Spinal cord (tissue), 10 donors: ENCODE results near the gene ELAVL2. TPM values are rescaled to one million over a fixed set of nuclear protein-coding genes. Genes with fewer than 3 reads are reported as not detected.
"Not testable (repeated sequence)": the region's sequence is repeated elsewhere in the genome, so short reads cannot be mapped to it uniquely, and the experiment has no call there.

Experiments
- DNase-seq, 6 donors: peaks; one replicate each; pipeline versions ENCODE4 v3.0.0 to v3.0.0-alpha.2; 2013 to 2015; ENCODE audit warnings: low spot score in 6 of 6, low read depth in 4 of 6
- H3K27ac ChIP-seq: one replicate; pipeline ENCODE4 v1.5.1; 2013; ENCODE audit warnings: low read depth, low read length, control low read depth
- H3K27me3 ChIP-seq: one replicate; pipeline ENCODE4 v1.6.1; 2013; ENCODE audit warnings: low read length; ENCODE audit not compliant: control insufficient read depth, insufficient read depth
- H3K36me3 ChIP-seq: one replicate; pipeline ENCODE4 v1.6.1; 2013; ENCODE audit warnings: low read length; ENCODE audit not compliant: control insufficient read depth, insufficient read depth
- H3K4me1 ChIP-seq: one replicate; pipeline ENCODE4 v1.6.1; 2013; ENCODE audit warnings: low read length; ENCODE audit not compliant: control insufficient read depth, insufficient read depth
- H3K4me3 ChIP-seq: one replicate; pipeline ENCODE4 v1.5.1; 2013; ENCODE audit warnings: low read depth, low read length, control low read depth
- H3K9me3 ChIP-seq: one replicate; pipeline ENCODE4 v1.6.1; 2013; ENCODE audit warnings: low read length; ENCODE audit not compliant: control insufficient read depth, insufficient read depth
- WGBS: methylation state at CpG from one replicate; pipeline ENCODE4 v1.1.5; 2013; ENCODE audit warnings: missing lambda C conversion rate; ENCODE audit not compliant: insufficient coverage; 5-methylcytosine and 5-hydroxymethylcytosine counted together
- polyA plus RNA-seq, 2 donors: library from polyadenylated mRNA; unstranded; fragments of 120-200 nt; gene quantifications; one replicate each; pipeline ENCODE4 v1.2.1, GENCODE V29; 2013; ENCODE audit not compliant: insufficient read length in 2 of 2
- total RNA-seq, 2 donors: library from RNA; depleted of rRNA in 1 of 2; stranded (reverse); fragments of 120-200 nt in 1 of 2; fragments of >200 nt in 1 of 2; gene quantifications; one replicate each; pipeline versions ENCODE4 v1.2.3 to v1.2.4, GENCODE V29; 2013 to 2014
- donor health status: healthy.

The ELAVL2 gene
- total and polyA plus RNA-seq, 4 donors: 35.8 to 188 (median 92.8) TPM

GRCh38 chr9:23733495-23734078 lies 92.5 kb downstream of the ELAVL2 start:
- WGBS: no CpG with 5 or more reads among the region's 2 CpGs
- Histone ChIP-seq H3K9me3 (no peaks in the 10 kb centered on the region), H3K36me3 (no peaks in the 10 kb centered on the region), H3K27me3 (no peaks in the 10 kb centered on the region), H3K4me3 (no peak overlapping the region), H3K27ac (no peak overlapping the region), H3K4me1 (no peaks in the 10 kb centered on the region)
- no peak for DNase-seq

DNA sequence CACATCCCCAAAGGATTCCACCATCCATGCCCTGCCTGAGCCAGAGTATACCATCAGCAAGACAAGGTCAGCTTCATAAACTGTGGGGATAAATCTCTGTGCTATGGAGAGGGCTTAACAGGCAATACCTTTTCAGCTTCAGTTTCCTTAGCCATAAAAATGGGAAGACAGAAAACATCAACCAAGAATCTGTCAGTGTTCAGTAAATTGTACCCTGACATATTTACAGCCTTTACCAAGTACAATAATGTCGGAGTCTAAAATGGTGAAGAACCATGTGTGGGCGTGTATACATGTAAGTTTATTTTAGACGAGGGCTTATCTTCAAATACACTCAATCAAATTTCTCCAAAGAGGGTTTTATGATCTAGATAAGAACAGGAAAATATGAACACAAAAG lies 94.7 kb downstream of the ELAVL2 start:
- Histone ChIP-seq H3K36me3 (no peaks in the 10 kb centered on the region), H3K4me1 (no peaks in the 10 kb centered on the region), H3K9me3 (no peaks in the 10 kb centered on the region), H3K27ac (no peak overlapping the region), H3K4me3 (no peak overlapping the region), H3K27me3 (no peaks in the 10 kb centered on the region)
- no CpG with 5 or more reads among the region's 3 CpGs for WGBS
- no peak for DNase-seq

DNA sequence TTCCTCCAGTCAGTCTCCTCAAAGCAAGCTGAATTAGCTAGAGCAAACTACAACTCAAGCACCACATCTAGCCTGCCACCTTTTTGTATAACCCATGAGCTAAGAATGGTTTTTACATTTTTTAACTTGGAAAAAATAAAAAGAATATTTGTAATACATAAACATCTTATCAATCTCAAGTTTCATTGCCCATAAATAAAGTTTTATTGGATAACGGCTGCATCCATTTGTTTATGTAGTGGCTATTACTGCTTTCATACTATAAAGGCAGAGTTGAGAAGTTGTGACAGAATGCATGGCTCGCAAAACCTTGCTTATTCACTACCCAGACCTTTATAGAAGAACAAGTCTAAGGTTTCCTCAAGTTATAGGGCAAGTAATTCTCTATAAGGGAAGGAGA lies 95.7 kb downstream of the ELAVL2 start:
- H3K4me3 ChIP-seq: no peak overlapping the region
- no peak overlapping the region for H3K27ac ChIP-seq
- WGBS: no CpG with 5 or more reads among the region's 2 CpGs
- H3K36me3 ChIP-seq: no peaks in the 10 kb centered on the region
- no peaks in the 10 kb centered on the region for H3K9me3 ChIP-seq
- H3K4me1 ChIP-seq: no peaks in the 10 kb centered on the region
- no peaks in the 10 kb centered on the region for H3K27me3 ChIP-seq
- no peak for DNase-seq

GRCh38 chr9:23728736-23729135 lies 97.3 kb downstream of the ELAVL2 start:
- no peaks in the 10 kb centered on the region for H3K27me3 ChIP-seq
- H3K4me1 ChIP-seq: no peaks in the 10 kb centered on the region
- no peaks in the 10 kb centered on the region for H3K36me3 ChIP-seq
- no peaks in the 10 kb centered on the region for H3K9me3 ChIP-seq
- WGBS: 100% methylated on average over 1 of the region's 2 CpGs
- no peak for DNase-seq
- no peak overlapping the region for H3K4me3 ChIP-seq
- no peak overlapping the region for H3K27ac ChIP-seq

GRCh38 chr9:23725279-23725946 lies 100.6 kb downstream of the ELAVL2 start:
- Histone ChIP-seq H3K36me3 (no peaks in the 10 kb centered on the region), H3K4me3 (no peak overlapping the region), H3K4me1 (no peaks in the 10 kb centered on the region), H3K9me3 (no peaks in the 10 kb centered on the region), H3K27ac (no peak overlapping the region), H3K27me3 (no peaks in the 10 kb centered on the region)
- 97% methylated on average over 3 of the region's 6 CpGs for WGBS
- no peak for DNase-seq

- H3K27me3 ChIP-seq: no peaks in the 10 kb centered on the region
- WGBS: 100% methylated on average over 2 of the region's 2 CpGs
- H3K4me1 ChIP-seq: no peaks in the 10 kb centered on the region
- DNase-seq: no peak
- no peak overlapping the region for H3K4me3 ChIP-seq
- no peak overlapping the region for H3K27ac ChIP-seq
- no peaks in the 10 kb centered on the region for H3K36me3 ChIP-seq
- no peaks in the 10 kb centered on the region for H3K9me3 ChIP-seq
Measured at GRCh38 chr9:23723672-23724071, 102.4 kb downstream of the ELAVL2 start.

GRCh38 chr9:23723048-23723447 lies 103.0 kb downstream of the ELAVL2 start:
- H3K4me1 ChIP-seq, H3K27ac ChIP-seq, H3K36me3 ChIP-seq, DNase-seq, H3K27me3 ChIP-seq, H3K4me3 ChIP-seq, H3K9me3 ChIP-seq: not testable (repeated sequence)
- no CpG with 5 or more reads among the region's 4 CpGs for WGBS

- Histone ChIP-seq H3K27me3 (no peaks in the 10 kb centered on the region), H3K36me3 (no peaks in the 10 kb centered on the region), H3K27ac (no peak overlapping the region), H3K9me3 (no peaks in the 10 kb centered on the region), H3K4me1 (no peaks in the 10 kb centered on the region), H3K4me3 (no peak overlapping the region)
- DNase-seq: no peak
Measured at GRCh38 chr9:23721466-23721865, 104.6 kb downstream of the ELAVL2 start.

DNA sequence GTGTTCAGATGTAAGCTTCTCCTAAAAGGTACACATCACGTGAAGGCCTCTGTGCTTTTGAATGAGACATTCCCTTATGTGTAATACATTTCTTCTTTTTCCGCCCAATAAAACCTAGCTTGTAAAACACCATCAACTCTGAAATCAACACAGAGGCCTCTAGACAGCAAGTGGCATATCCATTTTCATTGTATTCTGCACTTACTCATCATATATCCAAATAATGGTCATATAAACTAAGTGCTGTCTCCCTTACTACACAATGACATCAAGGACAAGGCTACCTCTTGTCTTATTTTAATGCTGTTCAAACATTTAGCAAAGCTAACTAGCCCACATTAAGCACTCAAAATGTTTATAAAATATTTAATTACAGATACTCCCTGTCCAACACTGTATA lies 108.5 kb downstream of the ELAVL2 start:
- H3K36me3 ChIP-seq: no peaks in the 10 kb centered on the region
- H3K27me3 ChIP-seq: no peaks in the 10 kb centered on the region
- H3K27ac ChIP-seq: no peak overlapping the region
- no peaks in the 10 kb centered on the region for H3K9me3 ChIP-seq
- H3K4me3 ChIP-seq: no peak overlapping the region
- no peaks in the 10 kb centered on the region for H3K4me1 ChIP-seq
- DNase-seq: no peak
- WGBS: 67% methylated on average over 1 of the region's 2 CpGs

DNA sequence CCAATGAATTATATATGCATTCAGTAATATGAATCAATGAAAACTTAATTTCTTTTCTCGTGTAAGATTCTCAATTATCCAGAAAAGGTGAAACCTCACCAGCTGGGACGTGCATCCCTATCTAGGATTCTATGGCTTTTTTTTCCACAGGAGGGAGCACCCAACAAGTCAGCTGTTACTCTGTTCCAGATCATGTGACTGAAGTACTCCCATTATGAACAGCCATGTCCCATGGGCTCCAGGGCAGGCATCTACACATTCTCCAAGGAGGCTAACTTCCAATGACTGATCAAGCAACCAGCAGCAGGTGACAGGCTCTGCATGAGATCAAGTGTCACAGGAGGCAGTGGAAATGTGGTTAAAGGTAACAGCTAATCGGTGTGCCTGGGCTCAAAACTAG lies 118.8 kb downstream of the ELAVL2 start:
- no peaks in the 10 kb centered on the region for H3K4me1 ChIP-seq
- no peaks in the 10 kb centered on the region for H3K36me3 ChIP-seq
- no peaks in the 10 kb centered on the region for H3K27me3 ChIP-seq
- no peaks in the 10 kb centered on the region for H3K9me3 ChIP-seq
- no peak overlapping the region for H3K4me3 ChIP-seq
- H3K27ac ChIP-seq: no peak overlapping the region
- no peak for DNase-seq
- 100% methylated on average over 1 of the region's 3 CpGs for WGBS
